Stimulated activated CD4-positive, alpha-beta T cell treated with anti-CD3 and anti-CD28 coated beads, Interleukin-4, amount 100 ng/mL, for 4 hours (primary cell): Measurements from ENCODE around the gene CDH4.

Experiments used
- DNase-seq, 2 experiments: peaks; one replicate each; pipeline ENCODE4 v3.0.0-alpha.2; 2020

The CDH4 gene

DNA sequence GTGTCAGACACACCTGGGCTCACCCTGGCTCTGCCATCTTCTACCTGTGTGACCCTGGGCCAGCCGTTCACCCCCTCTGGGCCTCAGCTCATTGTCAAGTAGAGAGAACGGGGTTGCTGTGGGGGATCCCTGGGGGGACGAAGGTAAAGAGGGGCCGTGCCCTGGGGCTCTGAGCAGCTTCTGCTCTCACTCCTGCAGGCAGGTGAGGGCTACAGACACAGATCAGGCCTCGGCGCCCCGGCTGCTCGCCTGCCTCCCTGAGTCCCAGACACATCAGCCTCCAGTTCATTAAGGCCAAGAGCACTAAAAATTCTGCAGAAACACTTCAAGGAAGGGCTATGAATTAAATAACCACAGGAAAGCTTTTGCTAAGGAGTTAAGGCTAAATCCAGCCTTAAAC, 394.4 kb downstream of the CDH4 start:
- no peak for DNase-seq

DNA sequence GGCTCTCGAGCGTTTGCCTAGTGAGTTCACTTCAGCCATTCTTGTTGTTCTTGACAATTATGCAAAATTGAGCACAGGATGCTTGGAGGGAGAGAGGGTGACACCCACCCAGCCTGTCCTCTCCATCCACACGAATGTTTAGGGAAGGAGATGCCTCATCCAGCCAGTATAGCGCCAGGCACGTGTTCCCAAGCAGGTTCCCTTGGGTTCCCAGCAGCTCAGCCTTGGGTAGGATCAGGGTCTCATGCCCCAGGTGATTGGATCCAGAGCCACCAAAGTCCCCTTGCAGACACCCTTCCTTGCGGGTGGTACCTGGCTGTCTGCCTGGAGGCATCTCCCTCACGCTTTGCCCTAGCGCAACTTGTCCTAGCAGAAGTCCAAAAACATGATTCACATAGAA, 394.9 kb downstream of the CDH4 start:
- DNase-seq: no peak

DNA sequence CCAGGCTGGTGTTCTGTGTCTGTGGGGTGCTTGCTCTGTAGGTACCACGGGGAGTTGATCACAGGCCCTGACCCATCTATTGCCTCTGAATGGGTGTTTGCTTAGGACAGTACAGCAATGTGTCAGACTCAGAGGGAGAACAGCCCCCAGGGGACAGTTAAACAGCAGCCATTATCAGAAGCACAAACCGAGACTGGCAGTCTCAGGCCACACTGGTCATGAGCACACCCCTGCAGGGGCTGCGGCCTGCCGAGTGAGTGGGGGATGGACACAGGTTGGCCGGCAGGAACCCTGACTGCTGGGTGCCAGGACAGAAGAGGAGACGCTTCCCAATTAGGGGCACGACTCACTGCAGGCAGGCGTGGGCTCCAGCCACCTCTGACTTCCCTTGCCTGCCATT, 395.6 kb downstream of the CDH4 start:
- no peak for DNase-seq

DNA sequence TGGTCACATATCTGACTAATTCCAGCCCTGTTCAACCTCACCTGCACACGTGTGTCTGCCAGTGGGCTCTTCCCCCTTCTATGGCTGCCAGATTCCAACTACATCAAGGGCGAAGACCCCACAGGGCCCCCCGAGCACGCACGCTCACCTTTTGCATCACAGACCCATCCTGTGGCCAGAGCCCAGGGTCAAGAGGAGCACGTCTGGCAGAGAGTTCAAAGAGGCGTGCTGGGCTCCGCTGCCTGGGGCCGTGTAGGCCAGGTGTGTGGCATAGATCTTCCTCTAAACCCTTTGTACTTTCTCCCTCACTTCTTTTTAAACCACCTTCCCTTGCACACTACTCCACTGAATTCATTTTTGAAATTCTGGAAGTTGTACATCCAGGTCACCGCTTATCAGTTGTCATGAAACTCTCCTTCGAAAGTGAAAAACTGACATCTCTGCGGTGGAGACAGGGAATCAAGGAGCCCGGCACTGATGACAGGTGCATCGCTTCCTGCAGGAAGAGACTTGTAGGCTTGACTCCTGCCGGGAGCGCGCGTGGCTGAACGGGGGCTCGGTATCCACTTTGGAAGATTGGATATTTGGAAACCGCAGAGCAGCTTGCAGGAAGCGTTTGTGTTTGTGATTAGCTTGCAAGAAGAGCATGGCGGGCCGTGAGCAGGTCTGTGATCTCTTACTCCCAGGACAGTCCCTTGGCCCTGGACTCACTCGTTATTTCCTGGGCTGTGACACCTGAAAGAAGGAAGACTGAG, 397.2 kb downstream of the CDH4 start:
- no peak for DNase-seq

DNA sequence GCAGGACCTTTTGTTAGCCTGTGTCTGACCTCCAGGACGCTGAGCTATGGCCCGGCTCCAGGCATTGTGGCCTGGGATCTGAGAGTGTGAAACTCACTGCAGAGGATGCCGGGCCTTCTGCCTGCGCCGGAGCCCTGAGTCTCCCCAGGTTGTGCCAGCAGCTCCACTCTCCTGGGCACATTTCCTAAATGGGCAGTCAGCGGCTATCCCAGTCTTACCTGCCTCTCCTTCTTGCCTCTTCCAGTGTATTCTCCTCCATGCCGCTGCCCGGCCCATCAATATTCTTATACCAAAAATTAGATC, 397.8 kb downstream of the CDH4 start:
- no peak for DNase-seq

DNA sequence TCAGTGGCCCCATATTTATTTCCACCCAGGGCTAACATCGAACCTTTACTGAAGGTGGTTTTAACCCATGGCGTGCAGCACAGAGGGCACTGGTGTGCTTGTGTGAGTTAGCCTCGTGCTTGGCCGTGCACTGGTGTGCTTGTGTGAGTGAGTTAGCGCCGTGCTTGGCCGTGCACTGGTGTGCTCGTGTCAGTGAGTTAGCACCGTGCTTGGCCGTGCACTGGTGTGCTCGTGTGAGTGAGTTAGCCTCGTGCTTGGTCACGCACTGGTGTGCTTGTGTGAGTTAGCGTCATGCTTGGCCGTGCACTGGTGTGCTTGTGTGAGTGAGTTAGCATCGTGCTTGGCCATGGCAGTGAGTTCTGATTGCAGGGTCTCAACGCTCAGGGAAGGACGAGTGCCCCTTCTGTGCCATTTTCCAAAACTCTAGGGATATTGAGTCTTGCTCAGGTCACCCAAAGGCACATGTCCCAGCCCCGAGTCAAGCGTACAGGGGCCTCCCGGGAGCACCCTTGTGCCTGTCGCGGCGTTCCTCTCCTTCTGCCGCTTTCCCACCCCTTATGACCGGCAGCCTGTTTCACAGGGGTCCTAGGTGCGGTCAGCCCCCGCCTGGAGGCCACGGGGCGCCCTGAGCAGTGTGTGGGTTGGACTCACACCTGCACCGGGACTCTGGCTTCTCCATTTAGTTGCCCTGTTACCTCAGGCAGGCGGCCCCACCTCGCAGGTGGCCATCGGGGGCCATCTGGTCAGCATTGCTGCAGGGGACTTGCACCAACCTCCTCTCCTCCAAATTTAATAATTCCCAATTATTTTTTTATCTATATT, 399.1 kb downstream of the CDH4 start:
- no peak for DNase-seq

DNA sequence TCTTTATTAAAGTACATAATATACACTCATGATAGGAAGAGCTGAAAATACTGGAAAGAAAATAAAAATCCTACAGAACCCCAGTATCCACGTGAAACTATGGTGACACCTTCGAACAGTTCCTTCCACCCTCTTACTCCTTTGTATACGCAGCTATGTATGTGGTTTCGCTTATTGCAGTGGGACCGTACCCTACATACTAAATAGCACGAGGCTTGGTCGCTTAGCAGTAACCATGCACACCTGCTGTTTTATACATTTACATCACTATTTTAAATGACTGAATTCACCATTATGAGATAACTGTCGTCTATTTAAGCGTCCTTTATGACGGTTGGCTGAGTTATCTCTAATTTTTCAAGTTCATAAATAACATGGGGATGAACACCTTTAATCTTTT, 400.1 kb downstream of the CDH4 start:
- DNase-seq: no peak

DNA sequence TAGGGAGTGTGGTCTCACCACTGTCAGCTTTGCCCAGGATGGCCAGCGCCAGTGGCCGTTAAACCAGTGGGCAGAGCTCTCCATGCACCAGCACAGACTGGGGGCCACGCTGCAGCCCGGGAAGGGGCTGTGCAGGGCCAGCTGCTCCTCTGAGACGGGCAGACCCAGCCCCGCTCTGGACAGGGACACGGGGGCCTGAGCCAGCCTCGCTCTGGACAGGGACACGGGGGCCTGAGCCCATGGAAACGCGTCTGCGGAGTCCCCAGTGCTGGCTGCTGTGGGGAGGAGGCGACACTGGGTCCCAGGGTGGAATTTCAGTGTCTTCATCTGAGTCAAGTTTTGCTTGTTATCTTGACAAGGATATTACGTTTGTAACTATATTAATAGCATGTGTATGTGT, 402.7 kb downstream of the CDH4 start:
- DNase-seq: no peak

DNA sequence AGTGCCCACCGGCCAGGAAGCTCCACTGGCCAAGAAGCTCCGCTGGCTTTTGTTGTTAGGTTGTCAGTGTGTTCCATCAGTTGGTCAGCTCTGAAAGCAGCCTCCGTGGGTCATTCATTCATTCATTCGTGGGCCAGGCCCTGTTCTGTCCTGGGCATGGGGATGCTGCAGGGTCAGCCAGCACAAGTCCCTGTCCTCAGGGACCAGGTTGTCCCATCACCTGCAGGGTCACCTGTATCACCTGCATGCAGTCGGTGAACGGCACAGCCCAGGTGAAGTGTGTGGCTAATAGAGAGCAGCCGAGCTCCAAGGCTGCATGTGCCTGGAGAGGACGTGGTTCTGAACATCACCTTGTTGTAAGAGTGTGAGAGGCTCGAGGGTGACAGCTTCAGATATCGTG, 403.5 kb downstream of the CDH4 start:
- DNase-seq: no peak

DNA sequence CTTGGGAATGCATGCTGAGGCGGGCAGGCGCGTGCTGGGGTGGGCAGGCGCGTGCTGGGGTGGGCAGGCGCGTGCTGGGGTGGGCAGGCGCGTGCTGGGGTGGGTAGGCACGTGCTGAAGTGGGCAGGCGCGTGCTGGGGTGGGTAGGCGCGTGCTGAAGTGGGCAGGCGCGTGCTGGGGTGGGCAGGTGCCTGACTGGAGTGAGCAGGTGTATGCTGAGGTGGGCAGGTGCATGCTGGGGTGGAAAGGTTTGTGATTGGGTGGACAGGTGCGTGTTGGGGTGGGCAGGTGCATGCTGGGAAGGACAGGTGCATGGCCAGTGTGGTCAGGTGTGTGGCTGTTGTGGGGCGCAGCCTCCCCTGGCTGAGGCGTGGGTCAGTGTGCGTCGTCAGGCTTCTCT, 404.1 kb downstream of the CDH4 start:
- no peak for DNase-seq

DNA sequence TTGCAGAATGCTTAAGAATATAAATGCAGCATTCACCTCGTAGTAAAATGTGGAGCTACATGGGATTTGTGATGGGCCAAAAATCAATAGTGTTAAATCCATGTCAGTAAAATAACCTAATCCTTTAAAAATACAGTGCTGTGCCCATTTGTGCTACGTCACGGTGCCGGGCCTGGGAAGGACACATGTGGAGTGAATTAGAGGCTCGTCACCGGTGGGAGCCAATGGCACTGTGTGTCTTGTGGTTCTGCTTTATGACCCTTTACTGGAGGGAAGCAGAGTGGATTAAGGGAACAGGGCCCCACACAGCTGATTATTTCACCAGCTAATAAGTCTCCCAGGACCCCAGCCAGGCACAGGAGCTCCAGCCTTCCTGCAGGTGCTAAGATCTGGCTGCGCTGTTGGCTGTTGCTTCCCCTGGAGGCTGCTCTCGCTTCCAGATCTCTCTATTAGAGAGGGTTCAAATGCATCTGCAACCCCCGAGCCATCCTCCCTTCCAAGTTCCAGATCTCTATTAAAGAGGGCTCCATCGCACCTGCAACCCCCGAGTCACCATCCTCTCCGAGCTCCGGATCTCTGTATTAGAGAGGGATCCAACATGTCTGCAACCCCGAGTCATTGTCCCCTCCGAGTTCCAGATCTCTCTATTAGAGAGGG, 405.8 kb downstream of the CDH4 start:
- no peak for DNase-seq

DNA sequence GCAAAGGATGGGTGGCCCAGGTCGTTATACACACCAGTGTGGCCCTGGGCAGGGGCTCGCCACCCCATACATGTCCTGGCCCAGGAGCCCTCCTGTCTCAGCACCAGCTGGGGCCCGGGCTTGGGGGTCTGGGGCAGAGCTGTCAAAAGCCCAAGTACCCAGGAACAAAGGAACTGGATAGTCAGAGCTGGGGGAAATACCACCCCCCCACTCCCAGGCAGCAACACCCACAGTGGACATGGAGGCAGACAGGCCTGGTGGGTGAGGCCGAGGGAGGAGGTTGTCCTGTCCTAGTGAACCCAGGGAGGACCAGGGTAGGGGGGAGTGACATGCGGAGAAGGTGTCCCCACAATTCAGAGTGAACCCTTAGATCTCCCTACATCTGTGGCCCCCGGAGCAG, 406.5 kb downstream of the CDH4 start:
- no peak for DNase-seq

DNA sequence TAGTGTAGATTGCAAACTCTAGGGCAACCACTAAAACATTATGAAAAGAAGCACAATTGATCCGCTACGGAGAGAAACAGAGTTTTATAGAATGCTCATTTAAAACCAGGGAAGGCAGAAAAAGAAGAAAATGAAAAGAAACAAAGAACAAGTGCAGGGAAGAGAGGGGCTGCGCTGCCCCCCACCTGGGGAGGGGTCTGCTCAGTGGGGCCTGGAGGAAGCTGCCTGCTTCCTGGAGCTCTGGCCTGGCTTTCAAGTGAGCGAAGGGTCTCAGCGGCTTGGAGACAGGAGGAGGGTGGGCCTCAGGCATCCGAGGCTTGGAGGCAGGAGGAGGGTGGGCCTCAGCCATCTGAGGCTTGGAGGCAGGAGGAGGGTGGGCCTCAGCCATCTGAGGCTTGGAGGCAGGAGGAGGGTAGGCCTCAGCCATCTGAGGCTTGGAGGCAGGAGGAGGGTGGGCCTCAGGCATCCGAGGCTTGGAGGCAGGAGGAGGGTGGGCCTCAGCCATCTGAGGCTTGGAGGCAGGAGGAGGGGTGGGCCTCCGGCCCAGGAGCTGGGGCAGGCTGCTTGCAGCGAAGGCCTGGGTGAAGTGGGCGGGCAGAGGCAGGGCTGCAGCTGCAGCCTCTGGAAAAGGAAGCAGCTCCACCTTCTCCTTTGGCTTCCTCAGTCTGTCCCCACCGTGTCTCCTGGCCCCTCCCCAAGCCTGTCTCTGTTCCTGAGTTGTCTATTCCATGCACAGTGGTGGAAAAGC, 407.4 kb downstream of the CDH4 start:
- DNase-seq: no peak

DNA sequence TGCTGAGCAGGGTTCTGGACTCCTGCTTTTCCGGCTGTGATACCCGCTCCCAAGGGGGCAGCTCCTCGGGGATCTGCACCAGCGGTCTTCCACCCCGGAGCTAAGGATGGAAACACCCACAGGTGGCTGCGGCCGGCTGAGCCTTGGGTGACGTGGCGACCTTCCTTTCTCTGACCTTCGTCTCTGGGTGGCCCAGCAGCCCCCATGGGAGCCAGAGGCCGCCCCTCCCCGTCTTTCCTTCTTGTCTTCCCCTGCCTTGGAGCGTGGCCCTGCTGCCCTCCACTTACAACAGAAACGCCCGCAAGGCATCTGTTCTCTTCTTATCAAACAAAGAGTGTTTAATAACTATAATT, 407.9 kb downstream of the CDH4 start:
- DNase-seq: no peak

DNA sequence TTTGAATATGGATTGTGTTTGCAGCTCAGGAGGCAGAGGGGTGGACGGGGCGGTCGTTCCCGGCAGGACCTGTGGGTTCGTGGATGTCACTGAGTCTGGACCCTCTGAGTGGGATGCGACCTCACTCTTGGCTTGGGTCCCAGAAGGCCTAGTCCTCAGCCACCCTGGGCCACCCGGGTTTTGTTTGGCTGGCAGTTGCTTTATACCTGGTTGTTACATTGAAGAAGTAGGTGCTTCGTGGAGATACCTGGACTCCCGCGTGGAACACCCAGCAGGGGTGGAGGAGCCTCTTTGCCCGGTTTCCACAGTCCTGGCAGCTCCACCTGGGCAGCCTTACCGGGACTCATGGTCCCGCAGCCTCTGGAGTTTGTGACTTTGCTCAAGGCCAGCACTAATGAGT, 408.5 kb downstream of the CDH4 start:
- DNase-seq: no peak

DNA sequence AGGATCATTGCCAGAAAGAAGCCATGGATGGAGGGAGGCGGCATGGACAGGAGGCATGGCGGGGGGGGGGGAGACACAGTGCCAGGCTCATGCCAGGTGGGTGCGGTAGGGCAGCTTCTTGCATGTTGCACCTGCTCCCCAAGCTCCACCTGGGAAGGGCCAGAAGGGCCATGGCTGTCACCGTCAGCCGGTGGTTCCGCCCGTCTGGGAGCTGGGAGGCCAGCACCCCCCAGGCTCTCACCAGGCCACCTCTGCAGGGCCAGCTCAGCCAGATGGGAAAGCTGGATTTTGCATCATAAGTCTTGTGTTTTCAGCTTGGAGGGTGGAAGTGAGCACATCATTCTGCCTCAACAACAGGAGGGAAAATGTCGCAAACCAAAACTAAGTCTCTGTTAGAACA, 409.0 kb downstream of the CDH4 start:
- no peak for DNase-seq

DNA sequence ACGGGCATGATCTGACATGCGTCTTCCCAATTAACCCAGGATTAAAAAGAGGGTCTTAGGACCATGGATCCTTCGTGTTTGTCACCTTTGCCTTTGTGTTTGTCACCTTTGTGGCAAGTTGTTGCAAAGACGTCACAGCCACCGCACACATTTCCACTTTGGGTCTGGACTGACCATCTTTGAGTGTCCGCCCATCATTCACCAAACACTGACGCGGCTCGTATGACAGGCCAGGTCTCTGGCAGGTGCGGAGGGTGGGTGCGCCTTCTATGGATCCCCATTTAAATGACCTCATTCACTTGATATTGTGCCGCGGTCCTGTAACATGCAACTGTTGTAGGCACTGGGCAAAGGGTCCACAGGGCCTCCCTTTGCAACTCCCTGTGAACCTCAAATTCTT, 409.5 kb downstream of the CDH4 start:
- DNase-seq: no peak

DNA sequence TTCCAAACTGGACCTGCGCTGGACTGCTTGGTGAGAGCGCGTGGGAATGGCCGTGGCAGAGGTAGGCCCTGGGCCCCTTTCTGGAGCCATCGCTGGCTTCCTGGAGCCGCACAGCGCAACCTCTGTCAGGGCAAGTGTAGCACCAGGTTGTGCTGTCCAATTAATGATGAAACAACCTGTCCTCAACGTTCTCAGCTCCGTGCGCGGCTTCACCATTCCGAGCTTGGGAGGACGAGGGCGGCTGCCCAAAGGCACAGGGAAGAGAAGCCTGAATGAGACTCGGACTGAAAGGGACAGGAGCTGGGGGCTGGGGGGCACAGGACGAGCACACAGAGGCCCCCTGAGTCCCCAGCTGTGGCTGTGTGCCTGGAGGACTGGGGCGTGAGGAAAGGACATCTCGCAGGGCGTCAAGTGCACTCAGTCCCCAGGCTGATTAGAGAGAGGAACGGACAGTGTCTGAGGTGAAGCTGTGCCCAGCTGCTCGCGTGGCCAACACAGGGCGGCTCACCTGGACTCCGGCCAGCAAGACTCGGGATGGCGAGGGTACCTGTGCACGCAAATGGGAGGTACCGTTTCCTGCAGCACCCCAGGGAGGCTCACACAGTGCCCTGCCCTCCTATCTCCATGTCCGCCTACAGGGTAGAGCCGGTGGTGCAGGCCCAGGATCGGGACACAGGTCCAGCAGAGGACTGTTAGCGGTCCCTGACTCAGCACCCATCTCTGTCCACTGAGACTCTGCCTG, 410.3 kb downstream of the CDH4 start:
- no peak for DNase-seq

DNA sequence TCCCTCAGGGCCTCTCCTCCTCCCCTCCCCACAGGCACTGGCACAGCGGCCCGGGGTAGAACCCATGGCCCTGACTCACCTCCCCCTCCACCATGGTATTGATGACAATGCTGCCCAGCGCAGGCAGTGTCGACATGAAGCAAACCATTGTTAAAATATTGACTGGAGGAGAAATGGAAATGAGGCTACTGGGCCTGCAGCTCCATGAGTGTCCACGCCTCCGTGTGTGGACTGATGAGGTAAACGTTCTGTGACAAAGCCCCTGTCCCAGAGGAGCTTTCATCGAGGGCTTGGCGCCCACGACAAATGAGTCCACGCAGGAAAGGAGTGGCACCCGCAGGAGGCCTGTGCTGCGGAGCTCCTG, 410.9 kb downstream of the CDH4 start:
- DNase-seq: no peak

DNA sequence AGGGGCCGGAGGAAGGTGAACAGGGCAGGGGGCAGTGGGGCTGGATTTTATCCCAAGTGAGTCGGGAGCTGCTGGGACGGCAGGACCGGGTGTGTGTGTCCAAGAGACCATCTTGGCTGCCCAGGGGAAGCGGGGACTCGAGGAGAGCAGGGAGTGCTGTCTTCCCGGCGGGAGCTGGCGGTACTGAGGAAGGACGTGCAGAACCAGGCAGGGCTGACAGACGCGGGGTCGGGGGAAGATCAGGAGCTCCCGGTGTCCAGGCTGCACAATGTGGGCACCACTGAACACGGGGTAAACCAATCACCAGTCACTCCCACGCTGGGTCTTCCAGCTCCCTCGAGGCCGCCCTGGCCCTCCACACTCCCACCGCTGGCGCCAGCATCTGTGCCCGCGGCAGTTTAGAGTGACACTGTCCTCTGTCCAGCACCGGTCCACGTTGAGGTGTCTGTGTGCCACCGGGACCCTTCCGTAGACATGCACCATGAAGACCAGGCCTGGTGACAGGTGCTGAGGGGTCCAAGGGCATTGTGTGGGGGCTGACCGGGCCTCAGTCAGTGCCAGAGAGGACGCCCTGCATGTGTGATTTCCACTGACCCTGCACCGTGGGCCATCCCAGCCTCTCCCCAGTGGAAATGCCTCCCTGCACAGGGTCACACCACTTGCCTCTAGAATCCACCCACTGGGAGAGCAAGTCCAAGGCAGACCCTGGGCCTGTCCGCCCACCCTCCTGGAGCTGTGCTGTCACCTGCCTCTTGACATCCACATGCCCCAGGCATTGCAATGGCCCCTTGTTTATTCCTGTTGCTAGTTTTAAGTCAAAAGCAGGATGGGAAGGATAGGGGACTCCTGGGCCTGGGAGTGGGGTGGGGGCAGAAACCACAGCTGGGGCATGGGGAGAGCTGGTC, 411.7 kb downstream of the CDH4 start:
- no peak for DNase-seq

DNA sequence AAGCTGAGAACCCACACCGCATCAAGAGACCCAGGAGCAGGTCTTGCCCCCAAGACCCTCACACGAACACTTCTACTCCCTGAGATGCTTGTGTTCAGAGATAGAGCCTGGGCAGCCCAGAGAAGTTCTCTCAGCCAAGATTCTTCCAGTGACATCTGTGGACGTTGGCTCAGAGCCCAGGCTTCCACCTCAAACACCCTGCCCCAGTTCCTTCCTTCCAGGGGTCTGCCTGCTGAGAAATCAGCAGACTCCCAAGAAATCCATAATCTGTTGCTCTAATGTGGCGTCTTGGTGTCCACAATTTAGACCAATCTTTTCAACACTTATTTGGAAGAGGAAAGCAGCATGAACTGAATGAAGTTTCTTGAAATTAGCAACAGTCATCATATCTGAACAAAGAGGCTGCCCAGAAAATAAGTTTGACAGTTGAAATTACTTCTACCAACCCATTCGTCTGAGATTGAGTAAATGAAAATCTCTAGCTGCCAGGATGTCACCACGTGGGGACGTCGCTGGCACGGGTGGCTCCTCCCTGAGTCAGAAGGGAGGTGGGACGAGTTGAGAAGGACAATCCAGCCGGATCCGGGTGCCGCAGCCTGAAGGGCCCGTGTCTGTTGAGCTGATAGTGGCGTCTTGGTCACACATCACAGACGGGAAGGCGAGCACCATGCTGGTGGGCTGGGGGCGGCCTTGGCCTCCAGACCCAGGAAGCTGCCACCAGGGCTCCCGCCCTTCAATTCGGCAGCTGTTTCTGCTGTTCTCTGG, 412.7 kb downstream of the CDH4 start:
- DNase-seq: no peak
